D721Med (cell line): ENCODE data around the gene B3GNT7.

ENCODE experiments used
- DNase-seq: peaks from one replicate; pipeline ENCODE4 v3.0.0; 2011; ENCODE audit warnings: low spot score; ENCODE audit not compliant: insufficient read length
- FAIRE-seq: peaks from 2 replicates; lab custom pipeline; 2011; peaks lifted over from hg19 to GRCh38; lab: Jason Lieb, UNC
- TF ChIP-seq, protein P1 (sequence below): IDR thresholded peaks from 2 replicates; pipeline ENCODE4 v1.5.1; 2012; ENCODE audit warnings: mild to moderate bottlenecking, control low read depth; ENCODE audit not compliant: insufficient read depth; ENCODE audit errors: missing control alignments

Gene B3GNT7

DNA sequence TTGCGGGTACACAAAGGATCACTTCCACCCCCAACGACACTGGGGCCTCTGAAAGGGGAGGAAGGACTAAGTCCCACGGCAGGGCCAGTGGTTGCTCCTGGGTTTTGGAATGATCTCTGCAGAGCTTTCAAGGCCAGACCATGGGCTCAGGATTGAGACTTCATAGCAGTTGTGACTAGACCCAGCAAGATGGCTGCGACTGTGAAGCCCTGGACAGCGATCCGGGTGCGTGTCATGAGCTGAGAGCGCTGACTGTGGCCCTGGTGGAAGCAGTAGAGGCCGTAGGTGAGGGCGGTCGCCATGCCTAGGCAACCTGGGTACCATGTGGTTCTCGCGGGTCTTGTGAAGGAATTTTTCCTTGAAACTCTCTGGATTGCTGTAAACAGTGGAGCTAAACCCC lies 41.4 kb downstream of the B3GNT7 start:
- no peak for FAIRE-seq
- DNase-seq = no peak
- TF ChIP-seq, protein P1, sequence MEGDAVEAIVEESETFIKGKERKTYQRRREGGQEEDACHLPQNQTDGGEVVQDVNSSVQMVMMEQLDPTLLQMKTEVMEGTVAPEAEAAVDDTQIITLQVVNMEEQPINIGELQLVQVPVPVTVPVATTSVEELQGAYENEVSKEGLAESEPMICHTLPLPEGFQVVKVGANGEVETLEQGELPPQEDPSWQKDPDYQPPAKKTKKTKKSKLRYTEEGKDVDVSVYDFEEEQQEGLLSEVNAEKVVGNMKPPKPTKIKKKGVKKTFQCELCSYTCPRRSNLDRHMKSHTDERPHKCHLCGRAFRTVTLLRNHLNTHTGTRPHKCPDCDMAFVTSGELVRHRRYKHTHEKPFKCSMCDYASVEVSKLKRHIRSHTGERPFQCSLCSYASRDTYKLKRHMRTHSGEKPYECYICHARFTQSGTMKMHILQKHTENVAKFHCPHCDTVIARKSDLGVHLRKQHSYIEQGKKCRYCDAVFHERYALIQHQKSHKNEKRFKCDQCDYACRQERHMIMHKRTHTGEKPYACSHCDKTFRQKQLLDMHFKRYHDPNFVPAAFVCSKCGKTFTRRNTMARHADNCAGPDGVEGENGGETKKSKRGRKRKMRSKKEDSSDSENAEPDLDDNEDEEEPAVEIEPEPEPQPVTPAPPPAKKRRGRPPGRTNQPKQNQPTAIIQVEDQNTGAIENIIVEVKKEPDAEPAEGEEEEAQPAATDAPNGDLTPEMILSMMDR = no peak

DNA sequence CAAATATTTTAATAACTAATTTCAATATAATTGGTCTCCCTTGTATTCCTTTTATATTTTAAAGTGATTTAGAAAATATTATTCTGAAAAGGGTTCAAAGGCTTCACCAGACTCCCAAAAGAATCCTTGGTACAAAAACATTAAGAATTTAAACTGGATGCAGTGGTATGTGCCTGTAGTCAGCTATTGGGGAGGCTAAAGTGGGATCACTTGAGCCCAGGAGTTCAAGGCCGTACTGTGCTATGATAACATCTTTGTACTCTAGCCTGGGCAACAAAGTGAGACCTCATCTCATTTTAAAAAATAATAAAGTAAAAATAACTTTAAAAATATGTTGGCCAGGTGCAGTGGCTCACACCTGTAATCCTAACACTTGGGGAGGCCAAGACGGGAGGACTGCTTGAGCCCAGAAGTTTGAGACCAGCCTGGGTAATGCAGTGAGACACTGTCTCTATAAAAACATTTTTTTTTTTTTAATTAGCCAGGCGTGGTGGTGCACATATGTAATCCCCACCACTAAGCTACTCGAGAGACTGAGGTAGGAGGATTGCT lies 54.1 kb downstream of the B3GNT7 start:
- no peak for DNase-seq
- TF ChIP-seq, protein P1 = no peak
- FAIRE-seq = no peak

DNA sequence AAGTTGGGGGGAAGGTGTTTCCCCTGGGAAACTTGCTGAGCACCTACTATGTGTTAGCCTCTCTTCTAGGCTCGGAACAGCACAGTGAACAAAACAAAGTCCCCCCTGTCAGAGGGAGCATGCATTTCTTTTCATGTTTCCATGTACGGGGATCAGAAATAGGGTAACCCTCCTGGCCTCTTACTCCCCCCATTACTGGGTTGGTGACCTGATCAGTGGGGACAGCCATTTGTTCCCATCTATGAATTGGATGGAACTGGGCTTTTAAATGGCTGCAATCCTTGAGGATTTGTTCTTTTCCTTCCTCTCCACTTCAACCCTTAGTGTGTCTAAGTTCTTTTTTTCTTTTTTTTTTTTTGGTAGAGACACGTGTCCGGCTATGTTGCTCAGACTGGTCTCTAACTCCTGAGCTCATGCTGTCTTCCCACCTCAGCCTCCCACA lies 55.1 kb downstream of the B3GNT7 start:
- TF ChIP-seq, protein P1 = no peak
- DNase-seq (no peak), FAIRE-seq (no peak)
